GM12878 (cell line): Measurements from ENCODE around the gene C19orf12. TPM values are rescaled to one million over a fixed set of nuclear protein-coding genes. Genes with fewer than 3 reads are reported as not detected.
A peak's percentile ranks its signal among the peaks of the same experiment; 100 is the strongest.

ENCODE experiments used
- ATAC-seq: fragments of 200-7000 bp; cut with Tn5 transposase; 3 replicates; pipeline ENCODE4 v1.9.1; 2020; ENCODE audit warnings: mild to moderate bottlenecking, moderate library complexity
- BruUV-seq: library from RNA; stranded (reverse); fragments of 400-500 nt; replicated peaks from 2 replicates; lab custom pipeline; 2021; lab: Mats Ljungman, UMichigan
- CTCF ChIA-PET: fragments of 300-600 bp; sonication (Branson Sonifier 250); formaldehyde crosslinking; extraction: SDS; loops from one replicate; lab custom pipeline; 2021; ENCODE audit warnings: inconsistent platforms; lab: Yijun Ruan, JAX
- POLR2A ChIA-PET: fragments of 350-600 bp; formaldehyde crosslinking; extraction: SDS; loops from one replicate; lab custom pipeline; 2021; ENCODE audit warnings: inconsistent platforms; lab: Charles Lee
- RAD21 ChIA-PET: fragments of 300-600 bp; sonication (Branson Sonifier 250); formaldehyde crosslinking; loops from one replicate; lab custom pipeline; 2023; ENCODE audit warnings: antibody characterized with exemption; ENCODE audit not compliant: unreplicated experiment; lab: Charles Lee
- SMC1A ChIA-PET: fragments of 300-600 bp; sonication (Branson Sonifier 250); formaldehyde crosslinking; loops from one replicate; lab custom pipeline; 2023; ENCODE audit not compliant: unreplicated experiment, uncharacterized antibody; lab: Charles Lee
- DNase-seq: peaks from one replicate; pipeline ENCODE4 v3.0.0-alpha.2; 2011; ENCODE audit warnings: low read depth, low spot score
- FAIRE-seq: peaks from 3 replicates; lab custom pipeline; 2011; peaks lifted over from hg19 to GRCh38; lab: Jason Lieb, UNC
- H2AFZ ChIP-seq: 2 replicates; pipeline ENCODE4 v1.6.0; 2011; ENCODE audit warnings: low read depth, low read length, control low read depth; ENCODE audit not compliant: control insufficient read depth
- H3K27ac ChIP-seq: 2 replicates; pipeline ENCODE4 v1.5.1; 2011; ENCODE audit warnings: control low read depth; ENCODE audit not compliant: control insufficient read depth, insufficient read depth
- H3K27me3 ChIP-seq, 2 experiments: replicated peaks in 1 of 2; 2 replicates each; pipeline versions ENCODE4 v1.6.0 to v1.6.1; 2011; ENCODE audit warnings: low read length in 1 of 2; ENCODE audit not compliant: control insufficient read depth in 2 of 2, insufficient read depth in 2 of 2
- H3K36me3 ChIP-seq, 2 experiments: 2 replicates each; pipeline ENCODE4 v1.5.1; 2011; ENCODE audit warnings: low read length in 1 of 2; ENCODE audit not compliant: control insufficient read depth in 2 of 2, insufficient read depth in 2 of 2
- H3K4me1 ChIP-seq: 2 replicates; pipeline ENCODE4 v1.6.1; 2011; ENCODE audit warnings: mild to moderate bottlenecking, low read length, moderate library complexity, mixed read lengths; ENCODE audit not compliant: control insufficient read depth, insufficient read depth
- H3K4me2 ChIP-seq: 2 replicates; pipeline ENCODE4 v1.6.0; 2011; ENCODE audit warnings: control low read depth; ENCODE audit not compliant: control insufficient read depth, insufficient read depth
- H3K4me3 ChIP-seq: fragments of 200-600 bp; sonication (generic); 2 replicates; pipeline ENCODE4 v1.5.1; 2016
- H3K79me2 ChIP-seq: 2 replicates; pipeline ENCODE4 v1.6.0; 2011; ENCODE audit warnings: low read length; ENCODE audit not compliant: control insufficient read depth, insufficient read depth
- H3K9ac ChIP-seq: 2 replicates; pipeline ENCODE4 v1.8.0; 2011; ENCODE audit warnings: low read length, control low read depth, mixed read lengths; ENCODE audit not compliant: control insufficient read depth, insufficient read depth
- H3K9me3 ChIP-seq: replicated peaks from 3 replicates; pipeline ENCODE4 v1.5.1; 2011; ENCODE audit warnings: mild to moderate bottlenecking, low read length; ENCODE audit not compliant: control insufficient read depth, insufficient read depth
- H4K20me1 ChIP-seq: 2 replicates; pipeline ENCODE4 v1.6.0; 2011; ENCODE audit not compliant: control insufficient read depth, insufficient read depth
- EED ChIP-seq: sonication (generic); IDR thresholded peaks from 2 replicates; pipeline ENCODE4 v1.6.1; 2016; ENCODE audit warnings: antibody characterized with exemption, low read depth
- EP300 ChIP-seq, 2 experiments: fragments of 150-350 bp in 1 of 2; IDR thresholded peaks; 2 replicates each; pipeline ENCODE4 v1.6.1; 2011 to 2012; ENCODE audit warnings: low read depth in 2 of 2, low read length in 2 of 2, borderline replicate concordance in 1 of 2, improper control_type of control experiment in 1 of 2, inconsistent platforms in 1 of 2; ENCODE audit not compliant: control insufficient read depth in 1 of 2
- NBN ChIP-seq: fragments of 450-650 bp; IDR thresholded peaks from 2 replicates; pipeline ENCODE4 v1.6.1; 2016
- POU2F2 ChIP-seq: IDR thresholded peaks from 3 replicates; pipeline ENCODE4 v1.6.1; 2011; ENCODE audit warnings: low read depth, mild to moderate bottlenecking, low read length, borderline replicate concordance
- WGBS: methylation state at CpG from one replicate; pipeline ENCODE4 v1.1.6; 2016; ENCODE audit warnings: low lambda C conversion rate; ENCODE audit not compliant: insufficient replicate concordance, insufficient coverage; ENCODE audit errors: missing lambda C conversion rate; 5-methylcytosine and 5-hydroxymethylcytosine counted together
- in situ Hi-C: fragments of 300-500 bp; cut with MboI; formaldehyde crosslinking; loops from 9 replicates; pipeline ENCODE4 v1.14.3; 2018; ENCODE audit warnings: mixed read lengths
- intact Hi-C: fragments of 100-400 bp; cut with micrococcal nuclease; formaldehyde crosslinking; loops from one replicate; pipeline ENCODE4 v1.14.2; 2022; ENCODE audit not compliant: unreplicated experiment
- polyA plus RNA-seq, 11 experiments: library from polyadenylated mRNA; depleted of rRNA in 4 of 11; unstranded in 6 of 11; stranded (reverse) in 5 of 11; fragments of >200 nt; fragmentation: Nextera tagmentation in 4 of 11; fragmentation: Illumina TruSeq in 1 of 11; extraction: Ambion mirVana in 4 of 11; extraction: Trizol in 1 of 11; gene quantifications; 1 replicate in 1 of 11; 2 replicates in 10 of 11; pipeline versions ENCODE4 v1.2.1 to v1.2.3, GENCODE V29; 2011 to 2016; ENCODE audit warnings: inconsistent platforms in 2 of 11, missing spikeins in 2 of 11, low read depth in 1 of 11
- total RNA-seq, 4 experiments: library from RNA; depleted of rRNA in 3 of 4; stranded (reverse); fragments of >200 nt in 3 of 4; fragmentation: Illumina TruSeq in 1 of 4; extraction: Trizol in 1 of 4; gene quantifications; 2 replicates each; pipeline versions ENCODE4 v1.2.1 to v1.2.3, GENCODE V29; 2013 to 2021
- TF ChIP-seq, protein P1 (sequence below): fragments of 150-350 bp; IDR thresholded peaks from 2 replicates; pipeline ENCODE4 v1.6.1; 2014; ENCODE audit warnings: mild to moderate bottlenecking, low read depth, low read length

C19orf12 gene
- total and polyA plus RNA-seq, 10 of the 15 experiments (the other 5 are each of a cell fraction or from before 2014, with no cell fraction given) = 2.3 to 23.5 (median 20.3) TPM

- no TSS peak for BruUV-seq
- SMC1A ChIA-PET = no interaction called here
- no peak overlapping the region for H3K27ac ChIP-seq
- TF ChIP-seq POU2F2 = no peak
- TF ChIP-seq EED = no peak
- TF ChIP-seq EP300 (IDR thresholded peaks at IDR 0.05; ENCODE audit: borderline replicate concordance in 1 of 2, control insufficient read depth in 1 of 2, low read depth in 2 of 2, low read length in 2 of 2) = no peak
- no peak for TF ChIP-seq NBN
- TF ChIP-seq, protein P1, sequence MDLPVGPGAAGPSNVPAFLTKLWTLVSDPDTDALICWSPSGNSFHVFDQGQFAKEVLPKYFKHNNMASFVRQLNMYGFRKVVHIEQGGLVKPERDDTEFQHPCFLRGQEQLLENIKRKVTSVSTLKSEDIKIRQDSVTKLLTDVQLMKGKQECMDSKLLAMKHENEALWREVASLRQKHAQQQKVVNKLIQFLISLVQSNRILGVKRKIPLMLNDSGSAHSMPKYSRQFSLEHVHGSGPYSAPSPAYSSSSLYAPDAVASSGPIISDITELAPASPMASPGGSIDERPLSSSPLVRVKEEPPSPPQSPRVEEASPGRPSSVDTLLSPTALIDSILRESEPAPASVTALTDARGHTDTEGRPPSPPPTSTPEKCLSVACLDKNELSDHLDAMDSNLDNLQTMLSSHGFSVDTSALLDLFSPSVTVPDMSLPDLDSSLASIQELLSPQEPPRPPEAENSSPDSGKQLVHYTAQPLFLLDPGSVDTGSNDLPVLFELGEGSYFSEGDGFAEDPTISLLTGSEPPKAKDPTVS = no peak
- TF ChIP-seq, all 136 proteins: peak for 0
- no peaks in the 10 kb centered on the region for H3K9me3 ChIP-seq
- RAD21 ChIA-PET = no interaction called here
- intact Hi-C loops (no loop called here), in situ Hi-C loops (loop anchor here (25.0 kb wide), 1 partner anchor 512 kb away; the partner anchor contains the start of gene UQCRFS1)
- peaks cover 0 to 2% of the 10 kb centered on the region in 2 experiments; a peak in 2 of 4 replicates for H3K27me3 ChIP-seq
- FAIRE-seq = no peak
- no peaks in the 10 kb centered on the region for H4K20me1 ChIP-seq
- POLR2A ChIA-PET = no interaction called here
- H3K4me3 ChIP-seq = no peak overlapping the region
- H3K4me1 ChIP-seq = no peaks in the 10 kb centered on the region
- no peak for DNase-seq
- H3K79me2 ChIP-seq = no peaks in the 10 kb centered on the region
- WGBS = 57% methylated on average over 14 of the region's 14 CpGs
- H3K4me2 ChIP-seq = peak overlapping the region; percentile 5; the same call in 1 of the 2 replicates
- no peak overlapping the region for H2AFZ ChIP-seq
- H3K36me3 ChIP-seq = no peaks in the 10 kb centered on the region
- no peak for ATAC-seq
- CTCF ChIA-PET = no interaction called here
- no peak overlapping the region for H3K9ac ChIP-seq
Measured at GRCh38 chr19:29724746-29725145, 9.7 kb upstream of the C19orf12 start.
